ENCODE results near the gene CASZ1.

The CASZ1 gene

DNA sequence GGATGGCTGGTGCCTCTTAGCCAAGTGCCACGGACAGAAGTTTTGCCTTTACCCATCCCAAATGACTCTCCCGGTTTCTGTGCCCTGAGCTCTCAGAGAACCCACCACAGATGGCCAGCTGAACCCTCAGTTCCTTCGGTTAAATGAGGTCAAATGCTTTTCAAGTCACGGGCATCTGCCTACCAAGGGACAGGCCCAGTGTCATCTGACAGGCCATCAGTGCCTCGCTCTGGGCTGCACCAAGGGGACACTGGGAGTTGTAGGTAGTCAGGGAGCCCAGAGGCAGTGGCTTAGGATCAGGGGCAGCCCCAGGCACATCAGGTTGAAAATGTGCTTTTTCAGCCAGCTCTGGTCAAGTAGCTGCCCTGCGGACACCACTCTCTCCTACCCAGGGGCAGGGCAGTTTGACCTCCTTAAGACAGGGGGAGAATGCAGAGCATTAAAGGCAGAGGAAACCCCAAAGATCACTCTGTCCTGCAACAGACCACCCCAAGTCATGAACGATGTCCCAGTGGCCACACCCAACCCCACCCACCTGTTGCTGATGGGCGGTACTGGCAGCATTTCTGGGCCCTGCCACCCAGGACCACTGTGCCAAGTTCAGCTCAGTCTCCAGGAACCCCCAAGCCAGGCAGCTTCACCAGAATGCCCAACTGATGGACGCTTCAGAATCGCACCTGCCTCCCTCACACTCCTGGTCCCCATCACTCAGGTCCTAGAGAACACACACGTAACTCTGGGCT lies 60.7 kb downstream of the CASZ1 start:
- Histone ChIP-seq H3K36me3 (ENCODE audit: insufficient read depth, low read length) (no peaks in the 10 kb centered on the region), H3K27ac (ENCODE audit: low read length) (no peak overlapping the region), H3K4me3 (ENCODE audit: low read depth in 1 of 2, low read length in 2 of 2) (no peak overlapping the region), H3K9ac (ENCODE audit: low read depth, low read length) (no peak overlapping the region), H3K4me1 (ENCODE audit: insufficient read depth, low read length) (no peaks in the 10 kb centered on the region), H3K9me3 (ENCODE audit: insufficient read depth, low read length, severe bottlenecking) (no peaks in the 10 kb centered on the region), H4K20me1 (ENCODE audit: insufficient read depth, low read length) (no peaks in the 10 kb centered on the region), H2AFZ (ENCODE audit: low read depth, low read length) (no peak overlapping the region), H3K79me2 (ENCODE audit: insufficient read depth, low read length) (no peaks in the 10 kb centered on the region), H3K4me2 (ENCODE audit: insufficient read depth, low read length) (no peak overlapping the region), H3K27me3 (ENCODE audit: insufficient read depth, low read length, poor library complexity) (peaks cover 4% of the 10 kb centered on the region)
- no peak for TF ChIP-seq EZH2 (IDR thresholded peaks at IDR 0.05; ENCODE audit: borderline replicate concordance, low read depth, low read length, severe bottlenecking)
- TF ChIP-seq CTCF (IDR thresholded peaks at IDR 0.05; ENCODE audit: borderline replicate concordance, extremely low read depth, low read length, poor library complexity, severe bottlenecking), result no peak
- ATAC-seq (ENCODE audit: insufficient read depth, low read depth), result no peak
- no peak for DNase-seq

GRCh38 chr1:10734962-10735544 lies 61.4 kb downstream of the CASZ1 start:
- H3K9me3 ChIP-seq (ENCODE audit: insufficient read depth, low read length, severe bottlenecking), result no peaks in the 10 kb centered on the region
- ATAC-seq (ENCODE audit: insufficient read depth, low read depth) (no peak), DNase-seq (no peak)
- TF ChIP-seq CTCF (IDR thresholded peaks at IDR 0.05; ENCODE audit: borderline replicate concordance, extremely low read depth, low read length, poor library complexity, severe bottlenecking), result no peak
- no peak for TF ChIP-seq EZH2 (IDR thresholded peaks at IDR 0.05; ENCODE audit: borderline replicate concordance, low read depth, low read length, severe bottlenecking)
- no peaks in the 10 kb centered on the region for H3K36me3 ChIP-seq (ENCODE audit: insufficient read depth, low read length)
- H4K20me1 ChIP-seq (ENCODE audit: insufficient read depth, low read length), result no peaks in the 10 kb centered on the region
- H3K79me2 ChIP-seq (ENCODE audit: insufficient read depth, low read length), result no peaks in the 10 kb centered on the region
- H2AFZ ChIP-seq (ENCODE audit: low read depth, low read length), result no peak overlapping the region
- H3K4me2 ChIP-seq (ENCODE audit: insufficient read depth, low read length), result no peak overlapping the region
- H3K9ac ChIP-seq (ENCODE audit: low read depth, low read length), result no peak overlapping the region
- H3K4me1 ChIP-seq (ENCODE audit: insufficient read depth, low read length), result no peaks in the 10 kb centered on the region
- peaks cover 4% of the 10 kb centered on the region for H3K27me3 ChIP-seq (ENCODE audit: insufficient read depth, low read length, poor library complexity)
- no peak overlapping the region for H3K27ac ChIP-seq (ENCODE audit: low read length)
- H3K4me3 ChIP-seq (ENCODE audit: low read depth in 1 of 2, low read length in 2 of 2), result no peak overlapping the region

GRCh38 chr1:10734375-10734774 lies 62.1 kb downstream of the CASZ1 start:
- Histone ChIP-seq H3K27ac (ENCODE audit: low read length) (no peak overlapping the region), H3K9ac (ENCODE audit: low read depth, low read length) (no peak overlapping the region), H3K4me1 (ENCODE audit: insufficient read depth, low read length) (no peaks in the 10 kb centered on the region), H3K79me2 (ENCODE audit: insufficient read depth, low read length) (no peaks in the 10 kb centered on the region), H3K27me3 (ENCODE audit: insufficient read depth, low read length, poor library complexity) (peaks cover 4% of the 10 kb centered on the region), H4K20me1 (ENCODE audit: insufficient read depth, low read length) (no peaks in the 10 kb centered on the region), H3K36me3 (ENCODE audit: insufficient read depth, low read length) (no peaks in the 10 kb centered on the region), H3K4me2 (ENCODE audit: insufficient read depth, low read length) (no peak overlapping the region), H2AFZ (ENCODE audit: low read depth, low read length) (no peak overlapping the region), H3K4me3 (ENCODE audit: low read depth in 1 of 2, low read length in 2 of 2) (no peak overlapping the region), H3K9me3 (ENCODE audit: insufficient read depth, low read length, severe bottlenecking) (no peaks in the 10 kb centered on the region)
- no peak for DNase-seq
- ATAC-seq (ENCODE audit: insufficient read depth, low read depth), result no peak
- TF ChIP-seq EZH2 (IDR thresholded peaks at IDR 0.05; ENCODE audit: borderline replicate concordance, low read depth, low read length, severe bottlenecking) (no peak), CTCF (IDR thresholded peaks at IDR 0.05; ENCODE audit: borderline replicate concordance, extremely low read depth, low read length, poor library complexity, severe bottlenecking) (no peak)

Measured in DND-41 (cell line).